Esophagus squamous epithelium (tissue), 5 donors: ENCODE measurements around the gene CEL. TPM values are rescaled to one million over a fixed set of nuclear protein-coding genes. Genes with fewer than 3 reads are reported as not detected.

Source experiments
- DNase-seq: peaks from one replicate; lab custom pipeline; 2025; lab: John Stamatoyannopoulos, UW
- H3K27ac ChIP-seq, 4 donors: fragments of 200-600 bp; sonication (generic); one replicate each; pipeline ENCODE4 v1.5.1; 2016 to 2019; ENCODE audit warnings: mild to moderate bottlenecking in 1 of 4
- H3K27me3 ChIP-seq, 4 donors: fragments of 200-600 bp; sonication (generic); 1 replicate in 3 of 4; 2 replicates in 1 of 4; pipeline versions ENCODE4 v1.5.1 to v1.6.0; 2017 to 2021; ENCODE audit warnings: antibody characterized with exemption in 1 of 4
- H3K36me3 ChIP-seq, 3 donors: fragments of 200-600 bp; sonication (generic); one replicate each; pipeline ENCODE4 v1.5.1; 2016 to 2019
- H3K4me1 ChIP-seq, 3 donors: fragments of 200-600 bp; sonication (generic); one replicate each; pipeline ENCODE4 v1.5.1; 2017 to 2019
- H3K4me3 ChIP-seq, 4 donors: fragments of 200-600 bp; sonication (generic); 1 replicate in 3 of 4; 2 replicates in 1 of 4; pipeline ENCODE4 v1.5.1; 2016 to 2019; ENCODE audit warnings: mild to moderate bottlenecking in 2 of 4, moderate library complexity in 1 of 4
- H3K9me3 ChIP-seq, 3 donors: fragments of 200-600 bp; sonication (generic); one replicate each; pipeline ENCODE4 v1.5.1; 2016 to 2019
- CTCF ChIP-seq, 6 experiments: fragments of 450-650 bp in 4 of 6; fragments of 200-600 bp in 2 of 6; sonication (generic) in 2 of 6; IDR thresholded peaks; one replicate each; pipeline ENCODE4 v1.5.1; 2016 to 2019; ENCODE audit warnings: antibody characterized with exemption in 6 of 6, mild to moderate bottlenecking in 4 of 6, moderate library complexity in 4 of 6
- POLR2A ChIP-seq, 4 donors: fragments of 450-650 bp; IDR thresholded peaks; one replicate each; pipeline ENCODE4 v1.6.1; 2017; ENCODE audit warnings: antibody characterized with exemption in 4 of 4, mild to moderate bottlenecking in 4 of 4, moderate library complexity in 3 of 4
- WGBS, 2 donors: methylation state at CpG; one replicate each; pipeline ENCODE4 v1.1.5; 2018; 5-methylcytosine and 5-hydroxymethylcytosine counted together
- intact Hi-C: fragments of 100-400 bp; cut with DNase I; formaldehyde crosslinking; loops from one replicate; pipeline ENCODE4 v1.15.0; 2022
- total RNA-seq, 4 donors: library from RNA; depleted of rRNA; stranded (reverse); fragments of >200 nt; gene quantifications; one replicate each; pipeline ENCODE4 v1.1.0, GENCODE V29; 2016
- donor health status: DM: yes; HTN: yes; CAD: no.

CEL gene
- total RNA-seq, 4 donors from 2014 or later = 1.9 to 7.6 (median 3.5) TPM

DNA sequence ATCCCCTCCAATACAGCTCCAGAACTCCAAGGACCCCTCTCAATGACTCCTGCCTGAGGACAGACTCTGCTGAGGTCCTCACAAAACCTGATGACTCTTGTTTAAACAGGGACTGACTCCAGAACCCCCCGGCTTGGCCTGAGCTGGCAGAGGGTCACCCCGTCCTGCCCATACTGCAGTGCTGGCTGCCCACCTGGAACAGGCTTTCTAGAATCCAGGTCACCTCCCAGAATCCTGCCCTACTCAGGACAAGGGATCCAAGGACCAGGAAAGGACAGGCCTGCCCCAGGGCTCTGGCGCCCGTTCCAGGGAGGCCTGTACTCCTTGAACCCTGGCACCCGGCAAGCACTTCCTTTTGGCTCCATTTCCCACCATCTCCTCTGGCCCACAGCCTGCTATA is 37.1 kb downstream of the CEL start:
- TF ChIP-seq CTCF (IDR thresholded peaks at IDR 0.05) (no peak), POLR2A (IDR thresholded peaks at IDR 0.05) (no peak)
- no peak overlapping the region for H3K4me3 ChIP-seq
- H3K9me3 ChIP-seq = peaks cover 0 to 17% (median 4%) of the 10 kb centered on the region in 3 donors
- 86 to 92% methylated on average over 3 to 5 of the region's 5 CpGs for WGBS, 2 donors
- DNase-seq = no peak
- intact Hi-C loops = no loop called here
- no peak overlapping the region for H3K27ac ChIP-seq
- H3K4me1 ChIP-seq = peaks cover 0 to 8% (median 3%) of the 10 kb centered on the region in 3 donors
- no peaks in the 10 kb centered on the region for H3K27me3 ChIP-seq
- H3K36me3 ChIP-seq = peaks cover 52 to 78% (median 57%) of the 10 kb centered on the region in 3 donors

- intact Hi-C loops = no loop called here
Measured at GRCh38 chr9:133099726-133100505, 38.1 kb downstream of the CEL start.

GRCh38 chr9:133100506-133101355 is 39.0 kb downstream of the CEL start:
- DNase-seq = no peak
- WGBS, 2 donors = 92 to 100% methylated on average over 1 to 11 of the region's 13 CpGs
- H3K27me3 ChIP-seq = no peaks in the 10 kb centered on the region
- peaks cover 60 to 96% (median 74%) of the 10 kb centered on the region in 3 donors for H3K36me3 ChIP-seq
- H3K9me3 ChIP-seq = peaks cover 0 to 13% (median 4%) of the 10 kb centered on the region in 3 donors
- TF ChIP-seq CTCF (IDR thresholded peaks at IDR 0.05) (no peak), POLR2A (IDR thresholded peaks at IDR 0.05) (no peak)
- H3K4me1 ChIP-seq = peaks cover 0 to 13% (median 5%) of the 10 kb centered on the region in 3 donors
- no peak overlapping the region for H3K27ac ChIP-seq
- intact Hi-C loops = no loop called here
- H3K4me3 ChIP-seq = no peak overlapping the region

More at GRCh38 chr9:133099726-133100505, 38.1 kb downstream of the CEL start:
- no peak for TF ChIP-seq CTCF (IDR thresholded peaks at IDR 0.05)
- Histone ChIP-seq H3K27ac (no peak overlapping the region), H3K4me3 (no peak overlapping the region), H3K27me3 (no peaks in the 10 kb centered on the region), H3K36me3 (peaks cover 60 to 88% (median 68%) of the 10 kb centered on the region in 3 donors), H3K4me1 (peaks cover 0 to 13% (median 5%) of the 10 kb centered on the region in 3 donors), H3K9me3 (peaks cover 0 to 17% (median 4%) of the 10 kb centered on the region in 3 donors)
- 95 to 100% methylated on average over 2 to 8 of the region's 12 CpGs for WGBS, 2 donors
- DNase-seq = no peak

GRCh38 chr9:133101356-133102189 is 39.8 kb downstream of the CEL start:
- intact Hi-C loops = loop anchor here (2.0 kb wide), 1 partner anchor 43 kb away; no protein-coding TSS in a partner anchor

More at GRCh38 chr9:133101356-133102189, 39.8 kb downstream of the CEL start:
- TF ChIP-seq CTCF (IDR thresholded peaks at IDR 0.05) = no peak
- no peak for TF ChIP-seq POLR2A (IDR thresholded peaks at IDR 0.05)
- WGBS, 2 donors = 95 to 96% methylated on average over 15 to 22 of the region's 32 CpGs
- no peak overlapping the region for H3K4me3 ChIP-seq
- peaks cover 0 to 13% (median 5%) of the 10 kb centered on the region in 3 donors for H3K4me1 ChIP-seq
- peaks cover 0 to 5% (median 2%) of the 10 kb centered on the region in 3 donors for H3K9me3 ChIP-seq
- H3K27ac ChIP-seq = no peak overlapping the region
- DNase-seq = no peak
- H3K27me3 ChIP-seq = no peaks in the 10 kb centered on the region
- peaks cover 64 to 100% (median 82%) of the 10 kb centered on the region in 3 donors for H3K36me3 ChIP-seq
